Upper lobe of right lung (tissue), 1 donor: ENCODE measurements around the gene SMAD2. TPM values are rescaled to one million over a fixed set of nuclear protein-coding genes. Genes with fewer than 3 reads are reported as not detected.

Experiments used
- ATAC-seq: fragments of 200-7000 bp; cut with Tn5 transposase; one replicate; pipeline ENCODE4 v1.9.1; 2020; ENCODE audit warnings: mild to moderate bottlenecking, moderate library complexity
- DNase-seq: peaks from one replicate; pipeline ENCODE4 v3.0.0-alpha.2; 2020
- H3K27ac ChIP-seq: fragments of 200-600 bp; one replicate; pipeline ENCODE4 v1.8.0; 2022
- H3K27me3 ChIP-seq: fragments of 200-600 bp; one replicate; pipeline ENCODE4 v1.8.0; 2022; ENCODE audit warnings: mild to moderate bottlenecking
- H3K36me3 ChIP-seq: fragments of 200-600 bp; one replicate; pipeline ENCODE4 v1.8.0; 2022
- H3K4me1 ChIP-seq: fragments of 200-600 bp; one replicate; pipeline ENCODE4 v1.8.0; 2022
- H3K4me3 ChIP-seq: fragments of 200-600 bp; one replicate; pipeline ENCODE4 v1.8.0; 2022; ENCODE audit warnings: mild to moderate bottlenecking
- H3K9me3 ChIP-seq: fragments of 200-600 bp; one replicate; pipeline ENCODE4 v1.8.0; 2022
- intact Hi-C: fragments of 100-400 bp; cut with DNase I; formaldehyde crosslinking; loops from one replicate; pipeline ENCODE4 v1.11.0; 2022
- total RNA-seq: library from RNA; stranded (reverse); fragmentation: NEBNext Ultra II Directional; extraction: Animal tissue kit (Norgen Biotek cat#: 25700); gene quantifications from one replicate; pipeline ENCODE4 v1.2.1, GENCODE V29; 2021
- TF ChIP-seq, protein P1 (sequence below): fragments of 200-600 bp; IDR thresholded peaks from one replicate; pipeline ENCODE4 v1.8.0; 2022; ENCODE audit warnings: antibody characterized with exemption
- donor health status: DM: no; HTN: yes; CAD: no; lungs with severe emphysema.

Gene SMAD2
- total RNA-seq, 1 donor from 2014 or later: 160 TPM

DNA sequence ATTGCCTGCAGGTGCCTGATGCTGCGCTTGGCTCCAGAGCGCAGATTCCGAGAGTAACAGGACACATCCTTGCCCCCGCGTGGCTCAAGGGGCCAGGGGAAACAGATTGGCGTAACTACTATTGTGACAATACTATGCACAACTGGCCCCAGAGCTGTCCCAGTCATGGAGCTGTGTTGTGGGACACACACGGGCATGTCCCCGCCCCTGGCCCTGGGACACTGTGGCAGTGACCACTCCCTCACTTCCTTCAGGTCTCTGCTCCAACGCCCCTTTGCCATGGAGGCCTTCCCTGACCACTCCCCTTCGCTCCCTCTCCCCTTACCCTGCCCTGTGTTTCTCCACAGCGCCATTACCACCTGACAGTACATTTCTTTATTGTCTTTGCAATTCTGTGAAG is 132.1 kb downstream of the SMAD2 start:
- no peaks in the 10 kb centered on the region for H3K9me3 ChIP-seq
- H3K36me3 ChIP-seq: no peaks in the 10 kb centered on the region
- H3K4me1 ChIP-seq: no peaks in the 10 kb centered on the region
- DNase-seq (no peak), ATAC-seq (no peak)
- no peak overlapping the region for H3K27ac ChIP-seq
- H3K27me3 ChIP-seq: no peaks in the 10 kb centered on the region
- TF ChIP-seq, protein P1, sequence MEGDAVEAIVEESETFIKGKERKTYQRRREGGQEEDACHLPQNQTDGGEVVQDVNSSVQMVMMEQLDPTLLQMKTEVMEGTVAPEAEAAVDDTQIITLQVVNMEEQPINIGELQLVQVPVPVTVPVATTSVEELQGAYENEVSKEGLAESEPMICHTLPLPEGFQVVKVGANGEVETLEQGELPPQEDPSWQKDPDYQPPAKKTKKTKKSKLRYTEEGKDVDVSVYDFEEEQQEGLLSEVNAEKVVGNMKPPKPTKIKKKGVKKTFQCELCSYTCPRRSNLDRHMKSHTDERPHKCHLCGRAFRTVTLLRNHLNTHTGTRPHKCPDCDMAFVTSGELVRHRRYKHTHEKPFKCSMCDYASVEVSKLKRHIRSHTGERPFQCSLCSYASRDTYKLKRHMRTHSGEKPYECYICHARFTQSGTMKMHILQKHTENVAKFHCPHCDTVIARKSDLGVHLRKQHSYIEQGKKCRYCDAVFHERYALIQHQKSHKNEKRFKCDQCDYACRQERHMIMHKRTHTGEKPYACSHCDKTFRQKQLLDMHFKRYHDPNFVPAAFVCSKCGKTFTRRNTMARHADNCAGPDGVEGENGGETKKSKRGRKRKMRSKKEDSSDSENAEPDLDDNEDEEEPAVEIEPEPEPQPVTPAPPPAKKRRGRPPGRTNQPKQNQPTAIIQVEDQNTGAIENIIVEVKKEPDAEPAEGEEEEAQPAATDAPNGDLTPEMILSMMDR: no peak
- no peak overlapping the region for H3K4me3 ChIP-seq
- intact Hi-C loops: no loop called here

DNA sequence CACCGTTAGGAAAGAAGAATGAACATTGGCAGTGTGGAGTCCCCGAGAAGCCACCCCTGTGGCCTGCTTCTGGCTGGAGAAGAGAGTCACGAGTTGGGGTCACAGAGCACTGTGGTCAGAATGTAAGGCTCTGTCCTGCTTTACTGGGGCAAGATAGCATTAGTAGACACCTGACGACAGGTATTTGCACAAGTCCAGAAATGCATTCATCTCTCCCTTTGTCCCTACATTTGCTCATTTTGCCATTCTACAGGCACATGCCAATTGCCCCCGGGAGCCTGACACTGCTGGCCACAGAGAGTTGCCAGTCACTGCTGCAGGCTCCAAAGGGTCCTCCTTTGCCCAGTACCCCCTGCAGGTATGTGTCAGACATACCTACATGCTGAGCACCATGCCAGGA is 133.3 kb downstream of the SMAD2 start:
- intact Hi-C loops: no loop called here
- no peak for DNase-seq
- H3K27me3 ChIP-seq: no peaks in the 10 kb centered on the region
- no peaks in the 10 kb centered on the region for H3K36me3 ChIP-seq
- TF ChIP-seq, protein P1: no peak
- H3K4me1 ChIP-seq: no peaks in the 10 kb centered on the region
- H3K27ac ChIP-seq: no peak overlapping the region
- no peaks in the 10 kb centered on the region for H3K9me3 ChIP-seq
- no peak overlapping the region for H3K4me3 ChIP-seq
- no peak for ATAC-seq

DNA sequence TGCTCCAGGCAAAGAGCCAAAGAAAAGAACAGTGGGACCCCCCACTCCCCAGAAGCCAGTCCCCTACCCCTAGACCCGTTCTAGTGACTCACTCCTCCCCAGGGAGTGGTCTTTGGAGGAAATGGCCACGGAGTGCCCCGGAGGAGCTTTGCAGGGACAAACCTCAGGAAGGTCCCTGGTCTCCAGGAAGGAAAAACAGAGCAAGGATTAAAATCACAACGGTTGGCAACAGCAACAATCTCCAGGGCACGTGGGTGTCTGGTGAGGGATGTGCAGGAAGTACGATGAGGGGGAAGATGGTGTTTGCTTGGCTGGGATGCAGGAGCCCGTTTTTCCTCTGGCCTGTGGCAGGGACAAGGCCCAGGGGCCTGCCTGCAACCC is 135.0 kb downstream of the SMAD2 start:
- Histone ChIP-seq H3K4me1 (no peaks in the 10 kb centered on the region), H3K9me3 (no peaks in the 10 kb centered on the region), H3K36me3 (no peaks in the 10 kb centered on the region), H3K27ac (no peak overlapping the region), H3K27me3 (no peaks in the 10 kb centered on the region), H3K4me3 (no peak overlapping the region)
- TF ChIP-seq, protein P1: no peak
- intact Hi-C loops: no loop called here
- DNase-seq (no peak), ATAC-seq (no peak)

DNA sequence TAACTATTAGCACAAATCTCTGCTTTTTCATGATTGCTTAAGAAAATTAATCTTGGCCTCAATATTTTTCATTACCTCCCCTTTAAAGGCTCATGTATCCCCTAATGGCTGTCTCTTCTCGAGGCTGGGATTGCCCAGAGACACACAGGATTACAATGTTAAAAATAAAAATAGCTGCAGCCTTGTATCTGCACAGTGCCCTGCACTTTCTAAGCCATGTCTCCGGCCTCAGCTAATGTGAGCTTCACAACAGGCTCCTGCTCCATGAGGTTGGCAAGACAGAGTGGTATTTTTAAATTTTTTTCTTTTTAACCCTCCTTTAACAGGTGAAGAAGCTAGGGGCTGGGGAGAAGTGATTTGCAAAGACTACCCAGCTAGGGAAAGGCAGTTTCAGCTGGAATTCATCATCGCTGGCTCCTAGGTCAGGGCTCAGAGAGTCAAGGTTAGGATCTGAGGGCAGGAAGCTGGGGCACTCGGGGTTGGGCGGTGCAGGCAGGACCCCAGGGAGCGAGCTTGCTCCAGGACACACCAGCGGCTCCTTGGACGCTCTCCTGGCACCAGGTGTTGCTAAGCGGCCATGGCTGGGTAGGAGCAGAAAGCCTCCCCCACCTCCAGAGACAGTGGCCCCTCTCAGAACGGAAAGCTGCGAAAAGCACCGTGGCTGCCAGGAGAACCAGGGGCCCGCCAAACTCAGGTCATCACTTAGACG is 135.6 kb downstream of the SMAD2 start:
- ATAC-seq (no peak), DNase-seq (no peak)
- no peak overlapping the region for H3K27ac ChIP-seq
- H3K9me3 ChIP-seq: no peaks in the 10 kb centered on the region
- intact Hi-C loops: no loop called here
- H3K36me3 ChIP-seq: no peaks in the 10 kb centered on the region
- TF ChIP-seq, protein P1: no peak
- no peaks in the 10 kb centered on the region for H3K4me1 ChIP-seq
- no peaks in the 10 kb centered on the region for H3K27me3 ChIP-seq
- no peak overlapping the region for H3K4me3 ChIP-seq

DNA sequence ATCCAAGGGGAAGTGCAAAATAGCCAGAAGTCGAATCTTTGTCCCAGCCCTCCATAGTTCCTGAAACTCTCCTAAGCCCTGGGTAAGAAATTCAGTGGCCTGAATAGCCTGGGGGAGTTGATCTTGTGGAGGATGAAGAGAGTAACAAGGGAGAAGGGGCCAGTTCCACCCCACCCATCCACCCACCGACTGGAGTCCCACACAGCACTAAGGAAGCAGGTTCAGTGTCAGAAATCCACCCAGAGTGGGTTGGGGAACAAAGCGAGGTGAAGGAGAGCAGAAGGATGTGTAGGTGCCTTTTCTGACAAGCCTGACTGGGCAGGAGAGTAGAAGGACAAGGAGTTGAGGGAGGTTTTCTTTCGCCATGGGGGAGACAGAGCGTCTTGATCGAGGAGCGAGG is 136.8 kb downstream of the SMAD2 start:
- DNase-seq: no peak
- Histone ChIP-seq H3K36me3 (no peaks in the 10 kb centered on the region), H3K9me3 (no peaks in the 10 kb centered on the region), H3K4me1 (no peaks in the 10 kb centered on the region), H3K4me3 (no peak overlapping the region), H3K27ac (no peak overlapping the region), H3K27me3 (no peaks in the 10 kb centered on the region)
- TF ChIP-seq, protein P1: no peak
- no peak for ATAC-seq
- intact Hi-C loops: no loop called here

DNA sequence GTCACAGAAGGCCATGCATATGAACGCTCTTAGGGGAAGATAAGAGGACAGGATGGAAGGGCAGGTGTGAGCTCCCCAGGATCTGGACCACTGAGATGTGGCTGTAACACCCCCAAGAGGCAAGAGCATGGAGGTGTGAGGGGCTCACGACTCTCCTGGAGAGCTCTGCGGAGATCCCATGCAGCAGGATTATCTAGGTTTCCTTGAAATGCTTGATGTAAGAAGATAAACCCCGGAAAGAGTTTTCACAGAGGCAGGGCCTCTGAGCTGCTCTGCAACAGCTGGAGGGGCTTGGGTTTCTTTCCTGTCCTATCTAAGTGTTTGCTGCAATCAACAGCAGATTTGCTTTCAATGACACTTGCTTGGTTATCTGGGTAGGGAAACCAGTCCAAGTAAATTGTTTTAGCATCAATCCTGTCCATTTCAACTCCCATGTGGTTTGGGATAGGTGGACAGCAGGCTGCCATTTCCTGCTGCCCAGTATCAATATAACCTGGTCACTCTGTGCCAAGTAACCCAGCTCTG is 138.9 kb downstream of the SMAD2 start:
- ATAC-seq (no peak), DNase-seq (no peak)
- Histone ChIP-seq H3K27ac (no peak overlapping the region), H3K27me3 (no peaks in the 10 kb centered on the region), H3K9me3 (no peaks in the 10 kb centered on the region), H3K4me1 (no peaks in the 10 kb centered on the region), H3K36me3 (no peaks in the 10 kb centered on the region), H3K4me3 (no peak overlapping the region)
- intact Hi-C loops: no loop called here
- TF ChIP-seq, protein P1: no peak
